Stimulated activated CD4-positive, alpha-beta T cell treated with anti-CD3 and anti-CD28 coated beads, Interleukin-4, amount 100 ng/mL, for 48 hours (primary cell): ENCODE results near the gene WSCD2.

Source experiments
- DNase-seq, 2 donors: peaks; one replicate each; pipeline ENCODE4 v3.0.0-alpha.2; 2020; ENCODE audit warnings: low read depth in 2 of 2

Gene WSCD2

GRCh38 chr12:108129017-108129812, at the start of gene WSCD2:
WSCD2 (plus strand) TSS chr12:108129288; CDS start chr12:108195833, 66,545 bp downstream.
- peak in 1 of 2 donors; percentile 2 for DNase-seq

GRCh38 chr12:108079721-108080120, 49.4 kb upstream of the WSCD2 start:
- no peak for DNase-seq

- no peak for DNase-seq
Measured at GRCh38 chr12:108080363-108080762, 48.7 kb upstream of the WSCD2 start.

- no peak for DNase-seq
Measured at GRCh38 chr12:108082485-108082884, 46.6 kb upstream of the WSCD2 start.

GRCh38 chr12:108087900-108088299, 41.2 kb upstream of the WSCD2 start:
- DNase-seq, result no peak

- no peak for DNase-seq
Measured at GRCh38 chr12:108090107-108090899, 38.8 kb upstream of the WSCD2 start.

- DNase-seq, result no peak
Measured at GRCh38 chr12:108090932-108091678, 38.0 kb upstream of the WSCD2 start.

- no peak for DNase-seq
Measured at GRCh38 chr12:108091679-108092051, 37.4 kb upstream of the WSCD2 start.

GRCh38 chr12:108093209-108093608, 35.9 kb upstream of the WSCD2 start:
- DNase-seq, result no peak

GRCh38 chr12:108094056-108094649, 34.9 kb upstream of the WSCD2 start:
- DNase-seq, result no peak

GRCh38 chr12:108097160-108097911, 31.8 kb upstream of the WSCD2 start:
- DNase-seq, result no peak

- no peak for DNase-seq
Measured at GRCh38 chr12:108098374-108098773, 30.7 kb upstream of the WSCD2 start.

GRCh38 chr12:108099073-108099472, 30.0 kb upstream of the WSCD2 start:
- no peak for DNase-seq

GRCh38 chr12:108099778-108100489, 29.2 kb upstream of the WSCD2 start:
- DNase-seq, result no peak

GRCh38 chr12:108101605-108102175, 27.4 kb upstream of the WSCD2 start:
- DNase-seq, result no peak

GRCh38 chr12:108102363-108102762, 26.7 kb upstream of the WSCD2 start:
- DNase-seq, result no peak

- no peak for DNase-seq
Measured at GRCh38 chr12:108103087-108103486, 26.0 kb upstream of the WSCD2 start.

GRCh38 chr12:108103517-108103916, 25.6 kb upstream of the WSCD2 start:
- no peak for DNase-seq

GRCh38 chr12:108104657-108105056, 24.4 kb upstream of the WSCD2 start:
- DNase-seq, result no peak

- no peak for DNase-seq
Measured at GRCh38 chr12:108106599-108106998, 22.5 kb upstream of the WSCD2 start.
